Cerebellar cortex (tissue), 1 donor: Measurements from ENCODE around the gene PRKCSH.
"Not testable (repeated sequence)": the region's sequence is repeated elsewhere in the genome, so short reads cannot be mapped to it uniquely, and the experiment has no call there.

ENCODE experiments used
- DNase-seq: peaks from one replicate; pipeline ENCODE4 v3.0.0-alpha.2; 2015; ENCODE audit warnings: low spot score

The PRKCSH gene

DNA sequence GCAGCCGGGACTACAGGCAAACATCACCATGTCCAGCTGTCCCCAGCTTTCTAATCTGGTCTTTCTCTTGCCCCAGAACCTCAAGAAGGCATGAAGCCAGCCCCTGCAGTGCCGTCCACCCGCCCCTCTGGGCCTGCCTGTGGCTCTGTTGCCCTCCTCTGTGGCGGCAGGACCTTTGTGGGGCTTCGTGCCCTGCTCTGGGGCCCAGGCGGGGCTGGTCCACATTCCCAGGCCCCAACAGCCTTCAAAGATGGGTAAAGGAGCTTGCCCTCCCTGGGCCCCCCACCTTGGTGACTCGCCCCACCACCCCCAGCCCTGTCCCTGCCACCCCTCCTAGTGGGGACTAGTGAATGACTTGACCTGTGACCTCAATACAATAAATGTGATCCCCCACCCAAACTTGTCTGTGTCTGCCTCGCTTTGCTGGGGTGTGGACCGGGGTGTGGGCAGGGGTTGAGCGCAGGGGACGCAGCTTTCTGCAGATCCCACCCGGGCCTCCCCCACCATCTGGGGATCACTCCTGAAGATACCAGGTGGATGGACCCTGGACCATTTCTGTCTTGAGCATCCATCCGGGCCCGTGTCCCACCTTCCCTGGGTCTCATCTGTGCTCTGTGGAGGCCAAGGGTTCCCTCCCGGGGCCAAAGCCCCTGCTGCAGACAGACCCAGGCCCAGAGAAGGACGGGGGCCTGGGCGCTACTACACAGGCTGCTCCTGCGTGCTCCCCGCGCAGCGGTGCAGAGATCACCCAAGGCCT, 15.3 kb downstream of the PRKCSH start:
- no peak for DNase-seq

GRCh38 chr19:11451327-11451870, 16.0 kb downstream of the PRKCSH start:
- DNase-seq = no peak

DNA sequence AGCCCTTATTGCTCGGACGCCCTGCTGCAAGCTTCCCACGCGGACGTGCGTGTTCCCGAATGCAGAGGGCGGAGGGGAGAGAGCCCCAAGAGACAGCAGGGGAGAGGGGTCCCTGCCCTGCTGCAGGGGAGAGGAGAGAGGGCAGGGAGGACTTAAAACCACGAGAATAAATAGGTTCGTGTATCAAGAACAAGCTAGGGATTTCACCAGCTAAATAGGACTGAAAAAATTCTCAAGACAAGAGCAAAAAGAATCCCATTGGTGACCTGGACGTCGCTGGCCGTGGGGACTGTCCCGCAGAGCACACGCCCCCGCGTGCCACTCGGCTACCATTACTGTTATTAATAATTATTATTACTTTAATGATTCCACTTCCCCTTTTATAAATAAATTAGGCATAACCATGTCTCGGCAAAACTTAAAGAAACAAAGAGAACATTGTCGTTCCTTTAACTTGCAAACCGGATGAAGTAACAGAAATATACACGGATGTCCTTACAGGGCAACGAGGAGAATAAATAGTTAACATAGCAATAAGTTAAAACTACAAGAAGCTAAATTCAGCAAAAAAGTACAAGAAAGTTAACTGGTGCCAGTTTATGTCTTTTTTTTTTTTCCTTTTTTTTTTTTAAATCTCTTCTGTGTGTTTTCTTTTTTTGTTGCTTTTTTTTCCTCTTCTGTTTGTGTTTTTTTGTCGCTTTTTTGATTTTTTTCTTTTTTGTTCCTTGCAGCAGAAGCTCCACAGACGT, 16.6 kb downstream of the PRKCSH start:
- no peak for DNase-seq

GRCh38 chr19:11452620-11453310, 17.3 kb downstream of the PRKCSH start:
- DNase-seq = no peak

- DNase-seq = no peak
These were observed 18.3 kb downstream of the PRKCSH start for GRCh38 chr19:11453468-11454341.

GRCh38 chr19:11455233-11455554, 19.8 kb downstream of the PRKCSH start:
- not testable (repeated sequence) for DNase-seq

DNA sequence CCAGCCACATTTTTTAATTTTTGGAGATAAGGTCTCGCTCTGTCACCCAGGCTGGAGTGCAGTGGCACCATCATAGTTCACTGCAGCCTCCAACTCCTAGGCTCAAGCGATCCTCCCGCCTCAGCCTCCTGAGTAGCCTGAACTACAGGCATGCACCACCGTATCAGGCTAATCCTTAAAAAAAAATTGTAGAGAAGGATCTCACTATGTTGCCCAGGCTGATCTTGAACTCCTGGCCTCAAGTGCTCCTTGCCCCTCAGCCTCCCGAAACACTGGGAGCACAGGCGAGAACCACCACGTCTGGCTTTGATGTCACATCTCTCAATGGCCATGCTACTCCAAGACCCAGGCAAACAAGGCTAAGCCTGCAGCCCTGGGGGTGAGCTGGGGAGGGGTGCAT, 21.2 kb downstream of the PRKCSH start:
- DNase-seq = no peak

DNA sequence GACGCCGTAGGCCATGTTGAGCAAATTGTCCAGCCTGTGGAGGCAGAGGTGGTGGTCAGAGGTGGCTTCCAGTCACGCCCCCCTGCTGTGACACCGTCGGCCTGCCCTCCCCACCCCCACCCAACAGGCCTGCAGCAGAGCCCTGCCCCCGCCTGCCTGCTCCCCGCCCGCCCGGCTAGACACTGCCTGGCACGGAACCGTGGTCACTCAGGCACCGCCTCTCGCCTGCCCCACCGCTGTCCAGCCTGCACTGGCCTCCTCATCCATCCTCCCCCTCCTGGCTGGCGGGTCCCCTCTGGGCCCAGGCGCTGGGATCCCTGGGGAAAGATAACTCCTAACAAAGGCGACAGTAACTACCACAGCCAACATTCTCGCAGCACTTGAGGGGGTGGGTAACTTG, 21.7 kb downstream of the PRKCSH start:
- no peak for DNase-seq

GRCh38 chr19:11457831-11458230, 22.4 kb downstream of the PRKCSH start:
- DNase-seq = no peak

- DNase-seq = no peak
These were observed 22.9 kb downstream of the PRKCSH start for GRCh38 chr19:11458236-11458900.

GRCh38 chr19:11458912-11459311, 23.5 kb downstream of the PRKCSH start:
- DNase-seq = not testable (repeated sequence)

DNA sequence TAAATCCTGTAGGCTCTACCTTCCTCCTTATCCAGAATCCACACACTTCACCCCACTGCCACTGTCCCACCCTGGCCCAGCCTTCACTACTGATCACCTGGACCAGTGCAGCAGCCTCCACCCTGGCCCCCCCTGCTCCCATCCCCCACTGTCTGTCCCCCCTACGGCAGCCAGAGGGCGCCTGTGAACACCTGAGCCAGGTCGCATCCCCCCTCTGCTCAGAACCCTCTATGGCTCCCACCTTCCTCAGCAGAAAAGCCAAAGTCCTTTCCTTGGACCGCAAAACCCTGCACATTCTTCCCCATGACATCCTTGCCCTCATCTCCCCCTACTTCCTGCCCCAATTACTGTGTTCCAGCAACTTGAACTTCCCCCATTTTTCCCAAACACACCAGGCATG, 24.8 kb downstream of the PRKCSH start:
- DNase-seq = no peak

DNA sequence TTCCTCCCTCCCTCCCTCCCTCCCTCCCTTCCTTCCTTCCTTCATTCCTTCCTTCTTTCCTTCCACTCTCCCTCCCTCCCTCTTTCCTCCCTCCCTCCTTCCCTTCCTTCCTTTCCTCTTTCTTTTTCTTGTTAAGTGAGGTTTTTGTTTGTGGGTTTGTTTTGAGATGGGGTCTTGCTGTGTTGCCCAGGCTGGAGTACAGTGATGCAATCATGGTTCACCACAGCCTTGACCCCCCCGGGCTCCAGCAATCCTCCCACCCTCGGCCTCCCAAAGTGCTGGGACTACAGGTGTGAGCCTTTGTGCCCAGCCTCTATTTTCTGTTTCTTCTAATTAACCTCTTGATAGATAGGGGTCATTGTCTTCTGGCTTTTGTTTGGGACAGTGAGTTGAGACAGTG, 26.0 kb downstream of the PRKCSH start:
- DNase-seq = no peak

GRCh38 chr19:11463391-11463790, 28.0 kb downstream of the PRKCSH start:
- no peak for DNase-seq

DNA sequence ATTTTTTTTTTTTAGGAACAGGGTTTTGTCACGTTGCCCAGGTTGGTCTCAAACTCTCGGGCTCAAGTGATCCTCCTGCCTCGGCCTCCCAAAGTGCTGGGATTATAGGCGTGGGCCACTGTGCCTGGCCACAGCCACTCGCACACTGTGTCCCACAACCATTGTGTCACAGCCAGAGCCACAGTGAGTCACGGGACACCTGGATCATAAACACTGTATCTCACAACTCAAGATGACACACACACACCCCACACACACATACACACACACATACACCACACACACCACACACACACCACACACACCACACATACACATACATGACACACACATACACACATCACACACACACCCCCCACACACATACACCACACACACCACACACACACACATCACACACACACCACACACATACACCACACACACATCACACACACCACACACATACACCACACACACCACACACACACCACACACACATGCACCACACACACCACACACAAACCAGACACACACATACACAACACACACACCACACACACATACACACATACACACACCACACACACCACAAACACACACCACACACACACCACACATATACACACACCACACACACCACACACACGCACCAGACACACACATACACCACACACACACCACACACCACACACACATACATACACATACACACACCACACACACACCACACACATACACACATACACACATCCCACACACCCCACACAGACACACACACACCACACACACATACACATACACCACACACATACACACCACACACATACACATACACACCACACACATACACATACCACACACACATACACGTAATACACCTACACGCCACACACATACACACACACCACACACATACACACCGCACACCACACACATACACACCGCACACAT, 29.2 kb downstream of the PRKCSH start:
- no peak for DNase-seq

DNA sequence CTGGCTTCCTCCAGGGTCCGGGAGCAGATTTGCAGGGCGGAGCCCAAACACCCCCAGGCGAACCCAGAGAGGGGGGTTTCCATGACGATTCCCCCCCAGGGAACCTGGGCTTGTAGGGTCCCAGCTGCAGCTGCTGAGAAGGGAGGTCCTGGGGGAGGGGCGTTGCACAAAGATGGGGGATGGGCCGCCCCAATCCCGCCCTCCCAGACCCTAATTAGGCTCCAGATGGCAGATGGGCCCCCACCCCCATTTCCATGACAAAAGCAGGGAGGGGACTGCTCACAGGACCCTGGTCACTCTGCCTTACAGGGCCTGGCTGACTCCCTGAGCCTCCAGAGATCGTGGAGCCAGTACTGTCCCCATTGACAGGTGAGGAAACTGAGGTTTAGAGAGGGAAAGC, 30.2 kb downstream of the PRKCSH start:
- DNase-seq = no peak

DNA sequence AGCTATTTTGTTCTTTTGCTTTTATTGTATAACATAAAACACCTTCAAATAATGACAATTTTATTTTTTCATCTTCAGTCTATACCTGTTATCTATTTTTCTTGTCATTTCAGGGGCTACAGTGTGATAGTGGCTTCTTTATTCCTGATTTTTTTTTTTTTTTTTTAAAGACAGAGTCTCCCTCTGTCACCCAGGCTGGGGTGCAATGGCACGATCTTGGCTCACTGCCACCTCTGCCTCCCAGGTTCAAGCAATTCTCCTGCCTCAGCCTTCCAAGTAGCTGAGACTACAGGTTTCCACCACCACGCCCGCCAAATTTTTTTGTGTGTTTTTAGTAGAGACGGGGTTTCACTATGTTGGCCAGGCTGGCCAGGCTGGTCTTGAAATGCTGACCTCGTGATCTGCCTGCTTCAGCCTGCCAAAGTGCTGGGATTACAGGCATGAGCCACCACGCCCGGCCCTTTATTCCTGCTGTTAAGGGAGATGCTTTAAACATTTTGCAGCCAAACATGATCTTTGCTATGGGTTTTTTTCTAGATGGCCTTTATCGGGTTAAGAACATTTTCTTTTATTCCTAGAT, 32.9 kb downstream of the PRKCSH start:
- DNase-seq = not testable (repeated sequence)

DNA sequence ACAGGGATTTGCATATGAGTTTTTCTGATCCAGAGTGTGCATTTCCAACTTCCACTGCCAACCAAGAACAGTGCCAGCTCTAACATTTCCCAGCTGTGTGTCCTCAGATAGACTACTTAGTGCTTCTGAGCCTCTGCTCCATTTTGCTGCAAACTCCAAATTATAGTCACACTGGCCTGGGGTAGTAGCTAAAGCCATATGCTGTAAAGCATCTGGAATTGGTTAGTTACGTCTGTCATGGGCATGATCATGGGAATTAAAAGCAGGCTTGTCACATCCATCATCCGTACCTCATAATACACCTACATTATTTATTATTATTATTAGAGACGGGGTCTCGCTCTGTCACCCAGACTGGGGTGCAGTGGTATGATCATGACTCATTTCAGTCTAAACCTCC, 38.3 kb downstream of the PRKCSH start:
- DNase-seq = no peak

DNA sequence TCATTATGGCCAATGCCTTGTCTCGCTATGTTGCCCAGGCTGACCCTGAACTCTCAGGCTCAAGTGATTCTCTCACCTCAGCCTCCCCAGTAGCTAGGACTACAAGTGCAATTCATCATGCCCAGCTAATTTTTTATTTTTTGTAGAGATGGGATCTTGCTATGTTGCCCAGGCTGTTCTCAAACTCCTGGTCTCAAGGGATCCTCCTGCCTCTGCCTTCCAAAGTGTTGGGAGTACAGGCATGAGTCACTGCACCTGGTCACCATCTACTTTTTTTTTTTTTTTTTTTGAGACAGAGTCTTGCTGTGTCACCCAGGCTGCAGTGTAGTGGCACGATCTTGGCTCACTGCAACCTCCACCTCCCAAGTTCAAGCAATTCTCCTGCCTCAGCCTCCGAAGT, 39.9 kb downstream of the PRKCSH start:
- not testable (repeated sequence) for DNase-seq

GRCh38 chr19:11475861-11476260, 40.4 kb downstream of the PRKCSH start:
- DNase-seq = peak; percentile 67
